Activated CD4-positive, alpha-beta T cell treated with anti-CD3 and anti-CD28 coated beads for 24 hours (primary cell): Measurements from ENCODE around the gene TYK2.
"Not testable (repeated sequence)": the region's sequence is repeated elsewhere in the genome, so short reads cannot be mapped to it uniquely, and the experiment has no call there.

Experiments used
- DNase-seq, 2 donors: peaks; one replicate each; pipeline ENCODE4 v3.0.0-alpha.2; 2020; ENCODE audit warnings: low read depth in 2 of 2

TYK2 gene

GRCh38 chr19:10407096-10407495 is 26.7 kb upstream of the TYK2 start:
- no peak for DNase-seq

DNA sequence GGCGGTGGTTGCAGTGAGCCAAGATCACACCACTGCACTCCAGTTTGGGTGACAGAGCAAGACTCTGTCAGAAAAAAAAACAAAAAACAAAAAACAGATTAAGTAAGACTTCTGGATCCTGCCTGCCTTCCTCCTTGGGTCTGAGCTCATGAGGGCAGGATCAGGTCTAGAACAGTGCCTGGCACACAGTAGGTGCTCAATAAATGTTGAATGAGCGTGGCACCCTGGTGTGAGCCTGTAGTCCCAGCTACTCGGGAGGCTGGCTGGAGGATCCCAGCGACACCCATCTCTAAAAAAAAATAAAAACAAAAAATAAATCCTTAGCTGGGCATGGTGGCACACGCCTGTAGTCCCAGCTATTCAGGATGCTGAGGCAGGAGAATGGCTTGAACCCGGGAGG is 25.8 kb upstream of the TYK2 start:
- no peak for DNase-seq

- DNase-seq = no peak
These were observed 24.8 kb upstream of the TYK2 start for GRCh38 chr19:10404888-10405820.

- peak; percentile 97 to 99 for DNase-seq
These were observed 23.0 kb upstream of the TYK2 start, which contains the start of gene CDC37 for GRCh38 chr19:10403137-10404021. TSS of gene CDC37 (minus strand) at chr19:10403542. CDS start at chr19:10403479, 63 bp downstream.

DNA sequence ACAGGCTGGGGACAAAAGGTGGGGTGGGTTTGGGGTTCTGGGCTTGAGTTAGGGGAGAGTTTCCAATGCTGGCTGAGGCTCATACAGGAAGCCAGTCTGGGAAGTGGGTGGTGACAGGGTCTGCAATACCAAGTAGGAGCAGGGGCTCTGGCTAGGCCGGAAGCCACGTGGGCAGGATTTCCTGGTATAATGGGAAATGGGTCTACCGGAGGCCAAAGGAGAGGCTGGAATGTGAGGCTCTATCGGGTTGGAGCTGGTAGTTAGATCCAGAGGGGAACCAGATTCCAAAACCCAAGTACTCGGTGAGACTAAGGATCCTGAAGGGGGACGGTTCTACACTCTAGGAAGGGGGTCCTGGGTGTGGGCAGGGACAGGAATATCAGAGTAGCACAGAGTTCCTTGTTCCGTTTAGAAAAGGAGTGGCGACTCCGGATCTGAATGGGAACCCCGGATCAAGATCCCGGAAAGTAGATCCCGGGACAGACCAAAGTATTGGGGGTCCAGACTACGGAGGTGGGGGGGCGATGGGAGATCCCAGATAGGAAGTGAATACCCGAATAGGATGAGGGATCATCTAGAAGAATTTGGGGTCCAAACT is 22.2 kb upstream of the TYK2 start:
- no peak for DNase-seq

DNA sequence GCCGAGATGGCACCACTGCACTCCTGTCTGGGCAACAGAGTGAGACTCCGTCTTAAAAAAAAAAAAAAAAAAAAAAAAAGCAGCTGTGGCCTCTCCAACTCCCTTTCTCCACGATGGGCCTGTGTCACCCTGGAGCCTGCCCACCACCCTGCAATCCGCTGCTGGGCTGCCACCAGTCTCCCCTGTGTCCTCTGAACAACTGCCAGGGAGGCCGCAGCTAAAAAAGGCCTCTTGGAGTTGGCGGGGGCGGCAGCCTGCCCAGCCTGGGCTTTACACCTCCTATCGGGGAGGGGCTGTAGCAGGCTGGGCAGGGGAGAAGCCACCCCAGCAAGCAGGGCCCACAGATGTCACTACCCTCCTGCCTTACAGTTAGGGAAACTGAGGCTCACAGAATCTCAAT is 19.5 kb upstream of the TYK2 start:
- DNase-seq = no peak

DNA sequence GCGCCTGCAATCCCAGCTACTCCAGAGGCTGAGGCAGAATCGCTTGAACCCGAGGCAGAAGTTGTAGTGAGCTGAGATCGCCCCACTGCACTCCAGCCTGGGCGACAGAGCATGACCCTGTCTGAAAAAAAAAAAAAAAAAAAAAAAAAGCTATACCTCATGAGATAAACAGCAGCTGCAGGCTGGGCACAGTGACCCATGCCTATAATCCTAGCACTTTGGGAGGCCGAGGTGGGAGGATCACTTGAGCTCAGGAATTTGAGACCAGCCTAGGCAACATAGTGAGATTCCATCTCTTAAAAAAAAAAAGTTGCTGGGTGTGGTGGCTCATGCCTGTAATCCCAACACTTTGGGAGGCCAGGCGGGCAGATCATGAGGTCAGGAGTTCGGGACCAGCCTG is 19.0 kb upstream of the TYK2 start:
- not testable (repeated sequence) for DNase-seq

- DNase-seq = no peak
These were observed 18.4 kb upstream of the TYK2 start for GRCh38 chr19:10398819-10399218.

DNA sequence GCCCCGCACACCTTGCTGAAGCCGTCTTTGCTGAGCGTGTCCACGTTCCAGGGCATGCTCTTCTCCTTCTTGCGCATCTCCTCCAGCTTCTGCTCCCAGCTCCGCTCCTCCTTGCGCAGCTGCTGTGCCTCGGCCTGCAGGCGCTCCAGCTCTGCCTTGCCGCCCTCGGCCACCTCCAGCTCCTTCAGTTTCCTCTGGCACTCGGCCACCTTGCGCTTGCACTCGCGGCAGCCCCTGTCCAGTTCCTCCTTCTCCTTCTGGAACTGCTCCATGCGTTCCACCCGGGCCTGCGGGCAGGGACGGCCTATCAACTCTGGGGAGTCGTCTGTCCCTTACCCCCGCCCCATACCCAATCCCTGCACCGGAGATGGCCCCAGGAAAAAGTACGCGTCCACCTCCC is 15.5 kb upstream of the TYK2 start:
- no peak for DNase-seq

- no peak for DNase-seq
These were observed 15.1 kb upstream of the TYK2 start for GRCh38 chr19:10395436-10395835.

GRCh38 chr19:10395003-10395402 is 14.6 kb upstream of the TYK2 start:
- no peak for DNase-seq

DNA sequence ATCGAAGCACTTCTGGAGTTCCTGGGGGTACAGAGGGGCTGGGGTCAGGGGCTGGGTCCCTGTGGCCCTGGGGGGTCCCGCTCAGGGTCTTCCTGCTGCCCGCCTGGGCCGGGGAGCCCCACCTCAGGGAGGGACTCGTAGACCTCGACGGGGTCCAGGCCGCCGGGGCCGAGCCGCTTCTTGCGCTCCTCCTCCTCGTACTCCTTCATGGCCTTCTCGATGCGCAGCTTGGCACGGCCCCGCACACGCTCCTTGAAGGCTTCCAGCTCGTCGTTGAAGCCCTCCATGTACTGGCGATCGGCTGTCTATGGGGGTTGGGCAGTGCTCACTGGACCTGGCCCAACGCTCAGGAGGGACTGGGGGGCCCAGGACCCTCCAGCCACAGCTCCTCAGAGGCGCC is 12.8 kb upstream of the TYK2 start:
- no peak for DNase-seq

- no peak for DNase-seq
These were observed 11.7 kb upstream of the TYK2 start for GRCh38 chr19:10392120-10392519.

DNA sequence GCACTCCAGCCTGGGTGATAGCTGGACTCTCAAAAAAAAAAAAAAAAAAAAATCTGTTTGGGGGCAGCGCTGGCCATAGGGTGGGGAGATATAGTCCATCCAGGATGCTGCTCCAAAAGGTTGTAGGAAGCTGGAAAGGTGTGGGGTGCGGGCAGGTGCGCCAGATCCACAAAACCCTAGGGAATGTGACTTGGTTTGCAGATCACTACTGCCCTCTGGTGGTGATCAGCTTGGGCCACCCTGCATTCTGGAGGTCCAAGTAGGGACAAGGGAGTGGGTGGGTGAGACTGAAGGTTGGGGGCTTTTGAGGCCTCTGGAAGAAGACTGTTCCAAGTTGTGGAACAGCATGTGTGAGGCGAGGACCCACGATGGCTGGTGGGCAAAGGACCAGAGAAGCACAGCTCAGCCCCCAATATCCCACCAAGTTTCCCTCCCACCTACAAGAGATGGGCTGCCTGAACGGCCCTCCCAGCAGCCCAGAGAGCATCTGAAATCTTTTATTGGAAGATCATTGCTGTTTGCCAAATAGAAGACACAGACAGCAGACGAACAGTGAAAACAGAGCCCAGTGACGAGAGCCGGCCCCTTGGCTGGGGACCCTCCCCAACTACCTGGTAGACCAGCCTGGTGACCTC is 10.4 kb upstream of the TYK2 start:
- DNase-seq = peak; percentile 56 to 59

DNA sequence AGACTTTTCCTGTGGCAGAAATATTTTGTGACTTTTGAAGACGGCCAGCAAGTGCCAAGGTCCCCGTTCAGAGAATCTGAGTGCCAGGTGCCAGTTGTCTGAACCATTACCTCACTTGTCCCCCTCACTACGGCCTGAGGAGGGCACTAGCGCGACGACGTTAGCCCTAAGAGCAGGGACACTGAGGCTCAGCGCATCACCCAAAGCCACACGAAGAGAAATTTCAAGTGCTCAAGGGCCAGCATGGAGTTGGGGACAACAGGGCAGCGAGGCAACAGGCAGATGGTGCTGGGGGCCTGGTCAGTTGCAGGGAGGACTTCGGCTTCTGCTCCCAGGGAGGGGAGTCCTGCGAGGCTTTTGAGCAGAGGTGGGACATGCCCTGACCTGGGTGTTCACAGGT is 9.5 kb upstream of the TYK2 start:
- DNase-seq = no peak

GRCh38 chr19:10388957-10389356 is 8.6 kb upstream of the TYK2 start:
- peak; percentile 80 to 87 for DNase-seq

GRCh38 chr19:10384580-10384979 is 4.2 kb upstream of the TYK2 start:
- DNase-seq = no peak

DNA sequence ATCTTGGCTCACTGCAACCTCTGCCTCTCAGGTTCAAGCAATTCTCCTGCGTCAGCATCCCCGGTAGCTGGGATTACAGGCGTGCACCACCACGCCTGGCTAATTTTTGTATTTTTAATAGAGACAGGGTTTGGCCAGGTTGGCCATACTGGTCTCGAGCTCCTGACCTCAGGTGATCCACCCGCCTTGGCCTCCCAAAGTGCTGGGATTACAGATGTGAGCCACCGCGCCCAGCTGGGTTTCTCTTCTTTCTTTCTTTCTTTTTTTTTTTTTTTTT is 2.8 kb upstream of the TYK2 start:
- DNase-seq = not testable (repeated sequence)

GRCh38 chr19:10379880-10380312 is 476 bp downstream of the TYK2 start:
- no peak for DNase-seq

GRCh38 chr19:10378124-10378523 is 2.2 kb downstream of the TYK2 start:
- DNase-seq = no peak

DNA sequence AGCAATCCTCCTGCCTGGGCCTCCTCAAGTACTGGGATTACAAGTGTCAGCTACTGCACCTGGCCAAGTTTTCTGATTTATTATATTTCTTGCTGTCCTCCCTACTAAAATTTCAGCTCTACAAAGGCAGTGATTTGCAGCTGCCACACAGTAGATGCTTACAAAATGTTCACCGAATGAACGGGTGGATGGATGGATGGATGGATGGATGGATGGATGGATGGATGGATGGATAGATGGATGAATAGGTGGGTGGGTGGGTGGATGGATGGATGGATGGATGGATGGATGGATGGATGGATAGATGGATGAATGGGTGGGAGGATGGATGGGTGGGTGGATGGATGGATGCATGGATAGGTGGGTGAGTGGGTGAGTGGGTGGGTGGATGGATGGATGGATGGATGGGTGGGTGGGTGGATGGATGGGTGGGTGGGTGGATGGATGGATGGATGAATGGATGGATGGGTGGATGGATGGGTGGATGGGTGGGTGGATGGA is 3.2 kb downstream of the TYK2 start:
- DNase-seq = not testable (repeated sequence)

DNA sequence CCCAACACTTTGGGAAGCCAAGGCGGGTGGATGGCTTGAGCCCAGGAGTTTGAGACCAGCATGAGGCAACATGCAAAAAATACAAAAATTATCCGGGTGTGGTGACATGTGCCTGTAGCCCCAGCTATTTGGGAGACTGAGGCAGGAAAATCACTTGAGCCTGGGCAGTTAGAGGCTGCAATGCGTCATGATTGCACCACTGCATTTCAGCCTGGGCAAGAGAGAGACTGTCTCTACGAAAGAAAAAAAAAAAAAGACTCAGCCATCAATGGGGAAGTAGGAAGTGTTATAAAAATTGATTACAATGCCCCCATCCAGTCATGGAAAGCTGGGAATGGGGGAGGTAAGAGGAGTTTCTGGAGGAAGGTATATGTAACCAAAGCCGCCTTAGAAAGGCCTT is 5.4 kb downstream of the TYK2 start:
- no peak for DNase-seq
